WTC11 (cell line): ENCODE data around the gene OLIG1.

ENCODE experiments used
- GTF2I ChIP-seq: fragments of 250-450 bp; sonication (Bioruptor Pico); conservative IDR thresholded peaks from 2 replicates; pipeline ENCODE4 v1.4.0; 2021; ENCODE audit warnings: mild to moderate bottlenecking
- JAZF1 ChIP-seq: fragments of 250-450 bp; sonication (Bioruptor Pico); IDR thresholded peaks from 2 replicates; pipeline ENCODE4 v1.9.0; 2021; ENCODE audit warnings: moderate library complexity, mild to moderate bottlenecking, inconsistent platforms
- TF ChIP-seq, protein P1 (sequence below): fragments of 200-600 bp; IDR thresholded peaks from 2 replicates; pipeline ENCODE4 v1.8.0; 2022; ENCODE audit warnings: antibody characterized with exemption
- TF ChIP-seq, protein P2 (sequence below): sonication (generic); formaldehyde crosslinking; IDR thresholded peaks from 2 replicates; pipeline ENCODE4 v1.8.0; 2022; ENCODE audit warnings: mild to moderate bottlenecking, missing genetic modification reagents

DNA sequence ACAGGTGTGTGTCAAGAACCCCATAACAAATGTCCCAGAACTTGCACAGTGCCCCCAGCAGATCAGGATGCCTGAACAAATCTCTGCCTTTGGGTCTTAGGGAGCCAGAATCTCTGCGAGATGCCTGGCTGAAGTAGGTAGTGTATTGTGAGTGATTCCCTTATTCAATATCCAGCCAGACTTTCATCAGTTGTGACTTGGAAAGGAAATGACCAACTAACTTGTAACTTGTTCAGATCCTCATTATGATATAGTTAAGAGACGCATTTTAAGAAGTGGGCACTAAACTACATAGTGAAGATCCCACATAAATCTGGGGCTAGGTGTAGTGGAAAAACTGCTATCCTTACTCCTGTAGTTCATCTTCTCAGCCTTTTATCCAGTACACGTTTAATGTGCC, 32.4 kb upstream of the OLIG1 start:
- TF ChIP-seq, protein P1, sequence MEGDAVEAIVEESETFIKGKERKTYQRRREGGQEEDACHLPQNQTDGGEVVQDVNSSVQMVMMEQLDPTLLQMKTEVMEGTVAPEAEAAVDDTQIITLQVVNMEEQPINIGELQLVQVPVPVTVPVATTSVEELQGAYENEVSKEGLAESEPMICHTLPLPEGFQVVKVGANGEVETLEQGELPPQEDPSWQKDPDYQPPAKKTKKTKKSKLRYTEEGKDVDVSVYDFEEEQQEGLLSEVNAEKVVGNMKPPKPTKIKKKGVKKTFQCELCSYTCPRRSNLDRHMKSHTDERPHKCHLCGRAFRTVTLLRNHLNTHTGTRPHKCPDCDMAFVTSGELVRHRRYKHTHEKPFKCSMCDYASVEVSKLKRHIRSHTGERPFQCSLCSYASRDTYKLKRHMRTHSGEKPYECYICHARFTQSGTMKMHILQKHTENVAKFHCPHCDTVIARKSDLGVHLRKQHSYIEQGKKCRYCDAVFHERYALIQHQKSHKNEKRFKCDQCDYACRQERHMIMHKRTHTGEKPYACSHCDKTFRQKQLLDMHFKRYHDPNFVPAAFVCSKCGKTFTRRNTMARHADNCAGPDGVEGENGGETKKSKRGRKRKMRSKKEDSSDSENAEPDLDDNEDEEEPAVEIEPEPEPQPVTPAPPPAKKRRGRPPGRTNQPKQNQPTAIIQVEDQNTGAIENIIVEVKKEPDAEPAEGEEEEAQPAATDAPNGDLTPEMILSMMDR: no peak
- TF ChIP-seq GTF2I (no peak), JAZF1 (CRISPR knock-in tag) (no peak)
- TF ChIP-seq, protein P2, sequence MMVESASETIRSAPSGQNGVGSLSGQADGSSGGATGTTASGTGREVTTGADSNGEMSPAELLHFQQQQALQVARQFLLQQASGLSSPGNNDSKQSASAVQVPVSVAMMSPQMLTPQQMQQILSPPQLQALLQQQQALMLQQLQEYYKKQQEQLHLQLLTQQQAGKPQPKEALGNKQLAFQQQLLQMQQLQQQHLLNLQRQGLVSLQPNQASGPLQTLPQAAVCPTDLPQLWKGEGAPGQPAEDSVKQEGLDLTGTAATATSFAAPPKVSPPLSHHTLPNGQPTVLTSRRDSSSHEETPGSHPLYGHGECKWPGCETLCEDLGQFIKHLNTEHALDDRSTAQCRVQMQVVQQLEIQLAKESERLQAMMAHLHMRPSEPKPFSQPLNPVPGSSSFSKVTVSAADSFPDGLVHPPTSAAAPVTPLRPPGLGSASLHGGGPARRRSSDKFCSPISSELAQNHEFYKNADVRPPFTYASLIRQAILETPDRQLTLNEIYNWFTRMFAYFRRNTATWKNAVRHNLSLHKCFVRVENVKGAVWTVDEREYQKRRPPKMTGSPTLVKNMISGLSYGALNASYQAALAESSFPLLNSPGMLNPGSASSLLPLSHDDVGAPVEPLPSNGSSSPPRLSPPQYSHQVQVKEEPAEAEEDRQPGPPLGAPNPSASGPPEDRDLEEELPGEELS (CRISPR knock-in tag): no peak
